GM18861 (cell line): ENCODE data around the gene RRP1B.

Source experiments
- ATAC-seq: cut with Tn5 transposase; IDR thresholded peaks from one replicate; pipeline ENCODE4 v1.9.1; 2021; ENCODE audit not compliant: unreplicated experiment

Gene RRP1B

DNA sequence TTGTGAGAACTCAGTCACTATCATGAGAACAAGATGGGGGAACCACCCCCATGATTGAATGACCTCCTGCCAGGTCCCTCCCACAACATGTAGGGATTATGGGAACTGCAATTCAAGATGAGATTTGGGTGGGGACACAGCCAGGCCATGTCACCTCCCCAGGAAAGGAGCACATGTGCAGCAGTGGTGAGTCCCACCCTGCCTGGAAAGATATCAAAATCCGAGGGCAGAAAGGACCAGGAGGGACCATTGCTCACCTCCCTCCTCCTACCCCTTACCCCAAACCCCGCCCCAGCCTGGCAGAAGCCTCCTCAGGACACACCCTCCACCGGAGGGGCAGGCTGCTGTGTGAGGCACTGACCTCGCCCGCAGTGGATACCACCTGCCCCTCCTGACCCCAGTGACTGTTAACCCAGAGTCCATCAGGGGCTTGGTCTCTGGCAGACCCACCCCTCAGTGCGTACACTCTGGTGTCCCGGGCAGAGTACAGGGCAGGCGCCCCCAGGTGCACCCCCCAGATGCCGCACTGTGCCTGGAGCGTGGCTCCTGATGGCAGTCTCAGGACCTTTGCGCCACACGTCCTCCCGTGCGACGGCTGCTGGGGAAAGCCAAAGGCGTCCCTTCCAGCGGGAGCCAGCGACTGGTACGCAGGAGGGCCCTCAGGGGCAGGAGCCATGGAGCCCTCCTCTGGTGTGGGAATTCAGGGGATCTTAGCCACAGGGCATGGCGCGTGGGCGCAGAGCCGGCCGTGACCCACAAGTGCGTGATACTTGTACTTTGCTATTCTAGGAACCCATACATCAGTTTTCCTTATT lies 80.5 kb downstream of the RRP1B start:
- no peak for ATAC-seq

DNA sequence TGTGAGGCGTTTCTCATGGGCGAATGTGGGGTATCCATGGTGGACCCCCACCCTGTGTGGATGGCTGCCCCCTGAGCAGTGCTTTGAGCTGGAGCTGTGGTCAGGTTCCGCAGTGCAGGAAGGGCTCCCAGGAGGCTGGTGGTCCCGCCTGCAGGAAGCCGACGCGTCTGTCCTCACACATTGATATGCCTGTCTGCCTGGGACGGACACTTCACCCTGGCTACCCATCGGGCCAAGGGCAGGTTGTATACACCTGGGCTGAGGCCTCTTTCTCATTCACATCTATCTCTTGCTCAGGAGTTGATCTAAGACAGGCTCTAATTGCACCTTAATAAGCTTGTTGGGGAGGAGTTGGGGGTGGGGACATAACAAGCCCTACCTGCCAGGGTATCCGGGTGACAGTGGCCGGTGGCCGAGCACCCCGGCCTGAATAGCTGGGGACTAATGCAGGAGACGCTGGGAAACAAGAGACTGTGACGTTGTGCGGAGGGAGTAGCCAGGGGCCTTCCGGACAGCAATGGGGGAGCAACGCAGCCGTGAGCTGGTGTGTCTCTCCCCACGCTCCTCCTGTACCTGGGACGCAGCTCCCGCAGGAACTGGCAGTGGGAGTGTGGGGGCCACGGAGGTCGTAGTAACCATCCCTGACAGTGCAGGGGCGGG lies 81.3 kb downstream of the RRP1B start:
- no peak for ATAC-seq

DNA sequence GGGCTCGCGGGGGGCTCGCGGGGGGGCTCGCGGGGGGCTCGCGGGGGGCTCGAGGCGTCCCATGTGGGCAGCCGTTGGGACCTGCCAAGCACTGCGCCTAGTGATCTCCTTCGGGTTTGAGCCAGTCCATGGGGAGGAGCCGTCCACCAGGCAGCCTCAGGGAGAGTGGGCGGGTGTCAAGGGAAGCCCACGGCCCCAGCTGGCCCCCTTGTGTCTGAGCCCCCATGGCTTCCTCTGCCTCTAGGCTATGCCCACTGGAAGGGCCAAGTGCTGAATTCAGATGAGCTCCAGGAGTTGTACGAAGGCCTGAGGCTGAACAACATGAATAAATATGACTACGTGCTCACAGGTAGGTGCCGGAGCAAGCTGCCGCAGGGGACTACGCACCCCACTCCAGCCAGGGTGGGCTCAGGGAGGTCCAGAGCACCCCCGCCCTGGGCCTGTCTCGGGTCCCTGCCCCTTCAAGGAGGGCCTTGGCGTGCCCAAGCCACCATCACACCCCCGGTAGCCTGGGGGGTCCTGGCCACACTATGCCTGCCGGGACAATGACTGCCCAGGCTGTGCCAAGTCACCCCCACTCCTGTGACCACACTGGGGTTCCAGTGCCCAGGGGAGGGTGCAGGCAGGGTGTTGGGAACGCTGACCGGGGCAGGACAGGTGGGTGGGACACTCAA lies 82.2 kb downstream of the RRP1B start:
- no peak for ATAC-seq

DNA sequence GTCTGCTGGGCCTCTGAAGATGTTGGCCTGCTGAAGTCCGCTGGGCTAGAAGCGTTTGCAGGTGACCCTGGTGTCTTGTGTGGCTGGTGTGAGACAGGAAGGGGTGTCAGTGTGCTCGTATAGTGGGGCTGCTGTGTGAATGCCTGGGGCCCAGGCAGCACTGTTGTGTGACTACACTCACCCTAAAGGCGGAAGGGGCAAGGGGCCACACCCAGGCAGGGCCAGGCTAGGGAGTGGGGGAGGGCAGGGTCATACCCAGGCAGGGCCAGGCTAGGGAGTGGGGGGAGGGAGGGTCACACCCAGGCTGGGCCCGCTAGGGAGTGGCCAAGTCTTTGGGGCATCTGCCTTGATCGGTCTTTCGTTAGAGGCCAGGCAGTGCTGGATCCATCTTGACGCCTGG lies 84.6 kb downstream of the RRP1B start:
- ATAC-seq, result no peak

DNA sequence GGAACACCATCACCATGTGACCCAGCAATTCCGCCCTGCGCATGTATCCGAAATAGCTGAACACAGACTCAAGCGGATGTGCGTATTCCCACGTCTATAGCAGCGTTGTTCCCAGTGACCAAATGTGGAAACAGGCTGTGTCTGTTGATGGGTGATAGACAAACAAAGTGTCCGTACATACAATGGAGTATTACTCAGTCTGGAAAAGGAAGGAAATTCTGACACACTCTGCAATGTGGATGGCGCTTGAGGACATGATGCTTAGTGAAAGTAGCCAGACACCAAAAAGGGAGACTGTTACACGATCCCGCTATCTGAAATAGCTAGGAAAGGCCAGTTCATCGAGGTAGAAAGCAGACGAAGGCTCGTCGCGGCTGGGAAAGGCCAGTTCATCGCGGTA lies 85.4 kb downstream of the RRP1B start:
- ATAC-seq, result no peak
